Measurements from ENCODE around the gene ZNF302.

Gene ZNF302

DNA sequence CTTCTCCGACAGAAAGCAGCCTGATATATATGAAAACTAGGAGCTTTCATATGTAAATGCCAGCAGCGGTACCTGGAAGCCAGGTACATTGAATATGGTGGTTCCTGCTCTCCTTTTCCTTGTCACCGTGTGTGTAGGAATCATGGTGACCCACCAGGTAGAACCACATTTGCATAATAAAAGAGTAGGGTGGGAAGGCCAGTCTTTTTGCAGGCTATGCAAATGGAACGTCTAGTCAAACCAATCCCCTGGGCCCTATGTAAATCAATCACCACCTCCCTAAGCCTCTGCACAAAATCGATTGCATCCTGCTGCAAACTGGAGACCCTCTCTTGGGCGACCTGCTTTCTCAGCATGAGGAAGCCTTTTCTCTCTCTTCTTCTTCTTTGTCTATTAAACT lies 34.4 kb downstream of the ZNF302 start:
- H3K4me3 ChIP-seq (replicated peaks; ENCODE audit: low read depth, low read length): no peak overlapping the region
- no peak for DNase-seq (ENCODE audit: low read depth)
- TF ChIP-seq, protein P1, sequence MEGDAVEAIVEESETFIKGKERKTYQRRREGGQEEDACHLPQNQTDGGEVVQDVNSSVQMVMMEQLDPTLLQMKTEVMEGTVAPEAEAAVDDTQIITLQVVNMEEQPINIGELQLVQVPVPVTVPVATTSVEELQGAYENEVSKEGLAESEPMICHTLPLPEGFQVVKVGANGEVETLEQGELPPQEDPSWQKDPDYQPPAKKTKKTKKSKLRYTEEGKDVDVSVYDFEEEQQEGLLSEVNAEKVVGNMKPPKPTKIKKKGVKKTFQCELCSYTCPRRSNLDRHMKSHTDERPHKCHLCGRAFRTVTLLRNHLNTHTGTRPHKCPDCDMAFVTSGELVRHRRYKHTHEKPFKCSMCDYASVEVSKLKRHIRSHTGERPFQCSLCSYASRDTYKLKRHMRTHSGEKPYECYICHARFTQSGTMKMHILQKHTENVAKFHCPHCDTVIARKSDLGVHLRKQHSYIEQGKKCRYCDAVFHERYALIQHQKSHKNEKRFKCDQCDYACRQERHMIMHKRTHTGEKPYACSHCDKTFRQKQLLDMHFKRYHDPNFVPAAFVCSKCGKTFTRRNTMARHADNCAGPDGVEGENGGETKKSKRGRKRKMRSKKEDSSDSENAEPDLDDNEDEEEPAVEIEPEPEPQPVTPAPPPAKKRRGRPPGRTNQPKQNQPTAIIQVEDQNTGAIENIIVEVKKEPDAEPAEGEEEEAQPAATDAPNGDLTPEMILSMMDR (IDR thresholded peaks at IDR 0.05; ENCODE audit: low read length, missing control alignments): no peak

DNA sequence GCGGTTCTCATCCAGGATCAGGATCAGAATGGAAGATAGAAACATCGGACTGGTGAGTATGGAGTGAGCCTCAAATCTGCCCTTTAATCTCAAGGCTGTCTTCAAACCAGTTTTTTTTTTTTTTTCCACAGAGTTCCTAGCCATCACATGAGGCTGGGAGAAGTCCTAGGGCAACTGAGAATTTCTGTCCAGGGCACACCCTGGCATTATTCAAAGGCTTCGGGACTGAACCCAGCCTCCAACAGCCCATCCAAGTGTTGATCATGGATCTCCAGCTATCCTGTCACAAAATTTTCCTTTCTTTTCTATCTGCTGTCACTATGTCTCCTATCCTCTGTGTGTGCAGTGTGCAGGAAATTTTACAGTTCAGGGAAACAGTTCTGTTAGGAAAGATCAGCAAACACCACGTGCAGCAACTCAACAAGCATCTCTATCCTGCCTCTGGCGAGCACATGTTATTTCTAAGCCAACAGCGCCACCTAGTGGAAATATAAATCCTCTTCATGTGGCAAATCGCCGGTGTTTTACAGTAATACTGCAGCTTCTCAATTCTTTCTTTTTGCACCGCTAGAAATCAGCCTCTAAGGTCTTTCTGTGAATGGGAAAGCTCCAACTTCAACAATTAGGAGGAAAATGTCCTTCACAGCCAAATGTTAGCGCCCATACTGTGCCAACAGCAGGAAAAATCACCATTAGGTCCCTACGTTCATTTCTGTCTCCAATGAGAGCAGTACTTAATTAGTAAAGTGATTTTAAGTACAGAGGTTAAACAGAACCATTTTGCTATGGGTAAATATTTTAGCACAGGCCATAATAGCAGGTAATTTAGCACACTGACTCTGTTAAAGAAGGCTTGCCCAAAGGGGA lies 35.1 kb downstream of the ZNF302 start:
- DNase-seq (ENCODE audit: low read depth): peak; percentile 90
- TF ChIP-seq, protein P1 (IDR thresholded peaks at IDR 0.05; ENCODE audit: low read length, missing control alignments): peak; percentile 55
- H3K4me3 ChIP-seq (replicated peaks; ENCODE audit: low read depth, low read length): no peak overlapping the region

DNA sequence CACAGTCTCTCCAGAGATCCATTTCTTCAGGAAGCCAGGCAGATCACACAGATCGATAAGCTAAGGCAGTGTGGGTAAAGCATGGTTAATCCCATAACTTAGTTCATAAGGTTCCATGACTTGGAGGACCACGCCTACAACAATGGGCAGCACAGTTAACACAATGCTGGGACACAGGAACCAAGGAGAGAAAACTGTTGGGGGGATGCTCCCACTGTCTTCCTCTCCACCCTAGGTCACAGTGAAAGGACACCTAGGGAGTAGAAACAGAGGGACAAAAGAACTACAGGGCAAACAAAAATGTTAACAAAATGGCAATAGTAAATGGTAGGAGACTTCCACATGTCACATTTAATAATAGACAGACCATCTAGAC lies 35.8 kb downstream of the ZNF302 start:
- DNase-seq (ENCODE audit: low read depth): no peak
- no peak overlapping the region for H3K4me3 ChIP-seq (replicated peaks; ENCODE audit: low read depth, low read length)
- TF ChIP-seq, protein P1 (IDR thresholded peaks at IDR 0.05; ENCODE audit: low read length, missing control alignments): no peak

DNA sequence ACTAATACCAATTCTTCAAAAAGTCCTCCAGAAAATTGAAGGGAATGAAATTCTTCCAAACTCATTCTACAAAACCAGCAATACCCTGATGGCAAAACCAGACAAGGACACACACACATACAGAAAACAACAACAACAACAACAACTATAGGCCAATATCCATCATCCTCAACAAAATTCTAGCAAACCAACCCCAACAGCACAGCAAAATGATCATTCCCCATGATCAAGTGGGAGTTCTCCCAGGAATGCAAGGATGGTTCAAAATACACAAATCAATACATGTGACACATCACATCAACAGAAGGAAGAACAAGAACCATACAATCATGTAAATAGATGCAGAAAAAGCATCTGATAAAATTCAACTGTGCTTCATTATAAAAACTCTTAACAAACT lies 37.9 kb downstream of the ZNF302 start:
- no peak for DNase-seq (ENCODE audit: low read depth)
- H3K4me3 ChIP-seq (replicated peaks; ENCODE audit: low read depth, low read length): no peak overlapping the region
- TF ChIP-seq, protein P1 (IDR thresholded peaks at IDR 0.05; ENCODE audit: low read length, missing control alignments): no peak

DNA sequence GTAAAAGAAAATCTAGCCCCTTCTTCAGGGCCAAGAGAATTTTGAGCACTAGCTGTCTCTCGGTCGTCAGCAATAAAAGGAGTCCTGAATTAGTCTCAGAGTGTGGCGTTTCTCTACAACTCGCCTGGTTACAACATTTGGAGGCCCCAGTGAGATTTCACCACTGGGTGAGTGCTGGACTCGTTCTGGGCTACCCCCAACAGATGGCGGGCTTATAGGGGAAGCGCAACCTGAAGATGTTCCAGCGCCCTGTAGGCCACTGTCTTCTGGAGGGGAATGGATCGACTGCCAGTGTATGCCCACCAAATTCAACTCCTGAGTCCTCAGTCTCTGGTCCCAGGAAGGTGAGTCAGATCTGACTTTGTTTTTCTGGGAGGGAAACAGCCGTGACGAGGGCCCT lies 44.9 kb downstream of the ZNF302 start:
- DNase-seq (ENCODE audit: low read depth): no peak
- no peak overlapping the region for H3K4me3 ChIP-seq (replicated peaks; ENCODE audit: low read depth, low read length)
- TF ChIP-seq, protein P1 (IDR thresholded peaks at IDR 0.05; ENCODE audit: low read length, missing control alignments): no peak

DNA sequence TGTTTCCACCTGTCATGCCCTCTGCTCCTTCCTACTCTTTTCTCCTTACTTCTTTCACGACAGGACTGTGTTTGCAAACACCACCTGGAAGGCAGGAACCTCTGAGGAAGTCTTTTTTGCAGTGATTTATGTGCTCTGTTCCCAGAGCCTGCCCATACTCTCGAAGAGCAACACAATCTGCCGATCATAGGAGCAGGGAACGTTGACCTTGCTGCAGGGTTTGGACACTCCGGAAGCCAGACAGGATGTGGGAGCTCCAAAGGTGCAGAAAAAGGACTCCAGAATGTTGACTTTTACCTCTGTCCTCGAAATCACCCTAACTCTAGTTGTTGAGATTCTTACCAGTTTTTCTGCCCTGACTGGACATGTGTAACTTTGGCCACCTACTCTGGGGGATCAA lies 47.9 kb downstream of the ZNF302 start:
- DNase-seq (ENCODE audit: low read depth): no peak
- no peak overlapping the region for H3K4me3 ChIP-seq (replicated peaks; ENCODE audit: low read depth, low read length)
- TF ChIP-seq, protein P1 (IDR thresholded peaks at IDR 0.05; ENCODE audit: low read length, missing control alignments): no peak

Measured in fibroblast of pulmonary artery (primary cell).